Measurements from ENCODE around the gene PCBP4.

- TF ChIP-seq CTCF (IDR thresholded peaks at IDR 0.05 in 2 of 3, conservative IDR thresholded peaks at IDR 0.05 in 1 of 3; ENCODE audit: borderline replicate concordance in 1 of 3, insufficient read depth in 1 of 3, low read depth in 2 of 3, low read length in 2 of 3) (no peak), POLR2A (IDR thresholded peaks at IDR 0.05; ENCODE audit: borderline replicate concordance, extremely low read depth, insufficient read depth, insufficient read length) (no peak), EZH2 (IDR thresholded peaks at IDR 0.05) (no peak), CEBPB (IDR thresholded peaks at IDR 0.05; ENCODE audit: low read depth) (no peak), ATF3 (IDR thresholded peaks at IDR 0.05) (no peak)
These were observed 19.0 kb upstream of the PCBP4 start for GRCh38 chr3:51986010-51986947.
